Epithelial cell of esophagus (primary cell): Measurements from ENCODE around the gene DDX3X.
A peak's percentile ranks its signal among the peaks of the same experiment; 100 is the strongest.

Experiments used
- DNase-seq: peaks from one replicate; pipeline ENCODE4 v3.0.0; 2010; ENCODE audit warnings: low read depth
- H3K4me3 ChIP-seq: 2 replicates; pipeline ENCODE4 v1.5.1; 2011; ENCODE audit warnings: mild to moderate bottlenecking, low read length, control low read depth
- CTCF ChIP-seq: IDR thresholded peaks from 2 replicates; pipeline ENCODE4 v1.5.1; 2011; ENCODE audit warnings: low read depth, mild to moderate bottlenecking, low read length, control low read depth, inconsistent platforms; ENCODE audit not compliant: insufficient read depth; ENCODE audit errors: missing control alignments

Gene DDX3X

GRCh38 chrX:41327341-41327740, 6.6 kb upstream of the DDX3X start:
- no peak overlapping the region for H3K4me3 ChIP-seq
- TF ChIP-seq CTCF, result no peak
- DNase-seq, result no peak

- no peak for TF ChIP-seq CTCF
- H3K4me3 ChIP-seq, result no peak overlapping the region
- DNase-seq, result no peak
Observed at GRCh38 chrX:41329101-41329500, 4.9 kb upstream of the DDX3X start.

- peak overlapping the region; percentile 42 for H3K4me3 ChIP-seq
- DNase-seq, result peak; percentile 30
- no peak for TF ChIP-seq CTCF
Observed at GRCh38 chrX:41332005-41332404, 2.0 kb upstream of the DDX3X start.

- H3K4me3 ChIP-seq, result peak overlapping the region; percentile 87
- TF ChIP-seq CTCF, result no peak
- peak; percentile 37 for DNase-seq
Observed at GRCh38 chrX:41332408-41333002, 1.5 kb upstream of the DDX3X start.

GRCh38 chrX:41333003-41333743, 789 bp upstream of the DDX3X start:
- H3K4me3 ChIP-seq, result peak overlapping the region; percentile 87
- TF ChIP-seq CTCF, result no peak
- peak; percentile 75 for DNase-seq

GRCh38 chrX:41334363-41335197, 618 bp downstream of the DDX3X start:
- no peak for TF ChIP-seq CTCF
- H3K4me3 ChIP-seq, result peak overlapping the region; percentile 87
- DNase-seq, result peak; percentile 58
